HG02759 (cell line): ENCODE results near the gene CPA4.

Experiments
- ATAC-seq: cut with Tn5 transposase; IDR thresholded peaks from one replicate; pipeline ENCODE4 v1.9.1; 2021; ENCODE audit warnings: mild to moderate bottlenecking, moderate library complexity; ENCODE audit not compliant: unreplicated experiment

Gene CPA4

DNA sequence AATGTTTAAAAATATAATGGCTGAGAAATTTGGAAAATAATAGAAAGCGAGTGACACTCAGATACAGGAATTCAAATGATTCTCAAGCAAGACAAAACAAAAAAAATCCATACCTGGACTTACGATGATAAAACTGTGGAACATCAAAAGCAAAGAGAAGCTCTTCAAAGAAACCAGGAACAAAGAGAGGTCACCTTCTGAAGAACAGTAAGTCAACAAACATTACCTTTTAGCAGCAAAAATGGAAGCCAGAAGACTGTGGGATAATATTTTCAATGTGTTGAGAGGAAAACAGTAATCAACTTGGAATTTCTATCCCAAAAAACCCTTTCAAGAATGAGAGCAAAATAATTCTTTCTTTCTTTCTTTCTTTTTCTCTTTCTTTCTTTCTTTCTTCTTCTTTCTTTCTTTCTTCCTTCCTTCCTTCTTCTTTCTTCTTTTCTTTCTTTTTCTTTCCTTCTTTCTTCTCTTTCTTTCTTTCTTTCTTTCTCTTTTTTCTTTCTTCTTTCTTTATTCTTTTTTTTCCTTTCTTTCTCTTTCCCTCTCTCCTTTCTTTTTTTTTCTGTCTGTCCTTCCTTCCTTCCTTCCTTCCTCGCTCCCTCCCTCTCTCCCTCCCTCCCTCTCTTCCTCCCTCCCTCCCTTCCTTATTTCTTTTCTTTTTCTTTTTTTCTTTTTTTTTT is 49.9 kb downstream of the CPA4 start:
- no peak for ATAC-seq

DNA sequence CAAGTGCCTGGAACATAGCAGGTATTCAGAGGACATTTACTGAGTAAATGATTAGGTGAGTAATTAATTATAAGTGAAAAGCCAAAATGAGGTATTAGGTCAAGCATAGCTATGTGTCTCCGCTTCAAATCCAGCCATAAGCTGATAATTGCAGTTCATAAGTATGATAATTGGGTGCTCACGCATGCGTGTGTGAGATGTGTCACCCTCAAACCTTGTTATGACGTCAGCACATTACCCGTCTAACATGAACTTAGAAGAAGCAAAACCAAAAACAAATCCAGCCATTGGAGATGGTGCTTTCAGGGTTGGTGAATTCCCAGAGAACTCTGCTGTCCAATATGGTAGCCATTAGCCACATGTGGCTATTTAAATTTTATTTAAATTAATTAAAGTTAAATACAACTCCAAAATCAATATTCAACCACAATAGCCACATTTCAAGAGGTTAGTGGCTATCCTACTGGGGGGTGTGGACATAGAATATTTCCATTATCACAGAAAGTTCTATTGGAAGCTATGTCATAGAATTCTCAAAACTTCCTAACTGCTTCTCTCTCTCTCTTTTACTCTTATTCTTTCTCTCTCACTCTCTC is 51.4 kb downstream of the CPA4 start, which contains the start of gene CPA5:
Gene CPA5 (plus strand): TSS at position 546 of the 596 bp plus-strand sequence. CDS start 1,670 bp downstream, outside the sequence.
- no peak for ATAC-seq

DNA sequence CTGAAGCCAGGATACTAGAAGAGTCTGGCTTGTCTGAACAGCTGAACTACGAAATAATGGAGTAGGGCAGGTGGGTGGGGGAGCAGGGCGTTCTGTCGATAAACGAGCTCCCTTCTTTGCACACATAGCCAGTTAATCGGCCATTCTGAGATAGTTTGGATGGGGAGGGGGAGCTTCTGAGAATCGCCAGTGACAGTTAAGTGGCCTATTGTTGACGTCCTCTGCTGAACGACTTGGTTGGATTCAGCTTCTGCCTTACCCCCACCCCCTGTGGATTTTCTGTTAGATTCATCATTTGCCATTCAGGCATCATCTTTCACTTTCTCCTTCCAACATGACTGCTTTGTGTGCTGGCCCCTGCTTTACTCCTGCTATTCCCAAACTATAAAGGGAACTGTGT is 52.2 kb downstream of the CPA4 start:
- no peak for ATAC-seq

DNA sequence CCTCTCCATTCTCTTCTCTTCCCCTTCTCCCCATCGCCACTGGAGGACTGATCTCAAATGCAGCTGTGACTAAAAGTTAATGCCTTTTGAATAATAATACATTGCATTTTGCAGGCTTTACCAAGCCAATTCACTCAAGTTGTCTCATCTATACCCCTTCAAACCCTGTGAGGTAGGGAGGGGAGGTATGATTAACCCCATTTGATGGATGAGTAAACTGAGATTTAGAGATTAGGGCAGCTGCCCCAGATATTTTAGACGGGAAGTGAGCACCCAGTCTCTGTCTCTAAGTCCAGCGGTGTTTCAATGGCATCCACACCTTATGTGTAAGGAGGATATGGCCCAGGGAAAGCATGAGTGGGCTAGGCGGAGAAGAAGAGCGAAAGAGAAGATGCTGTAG is 52.8 kb downstream of the CPA4 start:
- ATAC-seq = no peak

DNA sequence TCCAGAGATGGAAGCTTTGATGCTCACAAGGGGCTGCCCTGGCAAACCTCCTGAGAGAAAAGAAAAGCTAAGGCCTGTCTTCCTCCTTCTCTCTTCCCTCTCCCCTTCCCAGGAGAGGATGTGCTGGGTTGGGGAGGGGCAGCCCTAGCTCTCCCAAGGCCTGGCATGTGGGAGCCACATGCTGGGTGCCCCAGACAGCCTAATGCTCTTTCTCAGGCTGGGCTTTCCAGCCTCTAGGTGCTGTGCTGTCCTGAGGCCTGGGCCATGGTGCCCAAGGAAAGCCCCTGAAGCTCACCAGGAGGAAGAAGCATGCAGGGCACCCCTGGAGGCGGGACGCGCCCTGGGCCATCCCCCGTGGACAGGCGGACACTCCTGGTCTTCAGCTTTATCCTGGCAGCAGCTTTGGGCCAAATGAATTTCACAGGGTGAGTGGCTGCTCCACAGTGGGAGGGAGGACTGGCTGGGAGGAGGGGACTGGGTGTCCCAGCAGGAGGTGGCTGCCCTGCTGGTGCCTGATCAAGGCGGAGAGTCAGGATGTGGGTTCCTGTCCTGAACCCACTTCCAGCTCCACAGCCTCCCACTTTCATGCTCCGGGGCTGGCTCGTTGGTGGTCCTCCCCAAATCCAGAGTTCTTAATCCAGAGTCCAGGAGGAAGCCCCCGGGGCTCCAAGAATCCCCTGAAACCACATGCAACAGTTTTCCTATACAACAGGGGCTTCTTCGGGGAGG is 53.4 kb downstream of the CPA4 start:
- no peak for ATAC-seq

DNA sequence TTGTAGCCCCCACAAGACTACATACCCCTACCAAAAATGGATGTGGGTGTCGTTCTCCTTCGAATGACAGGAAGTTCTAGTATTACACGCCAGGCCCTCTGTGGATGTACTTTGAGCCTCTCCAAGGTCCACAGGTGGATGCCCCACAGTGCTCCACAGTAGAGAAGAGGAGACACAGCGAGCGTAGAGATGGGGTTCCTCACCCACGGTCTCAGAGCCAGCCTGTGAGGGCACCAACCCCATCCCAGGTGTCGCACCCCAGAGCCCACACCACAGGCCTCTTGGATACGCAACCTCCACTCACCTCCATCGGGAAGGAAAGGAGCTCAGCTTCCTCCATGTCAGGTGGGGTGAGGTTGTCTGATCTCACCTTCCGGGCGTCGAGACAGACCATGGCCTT is 54.0 kb downstream of the CPA4 start:
- ATAC-seq = no peak

DNA sequence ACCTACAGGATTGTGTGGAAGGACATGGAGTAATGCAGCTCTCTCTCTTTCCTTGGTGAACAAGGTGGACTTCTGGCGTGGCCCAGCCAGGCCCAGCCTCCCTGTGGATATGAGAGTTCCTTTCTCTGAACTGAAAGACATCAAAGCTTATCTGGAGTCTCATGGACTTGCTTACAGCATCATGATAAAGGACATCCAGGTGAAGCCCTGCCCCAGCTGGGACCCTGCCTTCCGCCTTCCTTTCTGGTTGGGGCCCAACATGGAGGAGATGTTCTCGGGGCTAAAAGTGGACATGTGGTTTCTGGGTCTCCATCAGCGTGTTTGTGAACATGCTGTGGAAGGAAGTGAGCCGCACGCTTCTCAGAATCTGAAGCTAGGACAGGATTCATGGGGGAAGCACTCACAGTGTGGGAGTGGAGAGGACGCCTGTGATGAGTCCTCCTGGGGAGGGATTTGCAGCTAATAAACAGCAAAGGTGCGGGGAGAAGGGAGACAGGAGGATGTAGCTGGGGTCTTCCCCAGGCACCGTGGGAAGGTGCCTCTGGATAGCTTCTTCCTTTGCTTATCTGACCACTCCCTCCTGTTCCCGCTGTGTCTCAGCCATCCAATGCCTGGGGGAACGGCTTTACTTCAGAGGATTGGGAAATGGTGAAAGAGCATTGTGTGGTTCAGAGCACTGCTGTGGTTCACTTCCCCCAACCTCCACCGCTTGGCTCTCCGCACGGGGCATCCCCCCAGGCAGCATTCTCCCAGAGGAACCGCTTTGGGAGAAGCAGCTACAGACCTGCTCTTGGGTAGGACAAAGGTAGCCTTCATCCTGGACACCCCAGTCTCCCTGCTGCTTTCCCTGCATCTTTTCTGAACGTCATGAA is 57.2 kb downstream of the CPA4 start:
- ATAC-seq = no peak

DNA sequence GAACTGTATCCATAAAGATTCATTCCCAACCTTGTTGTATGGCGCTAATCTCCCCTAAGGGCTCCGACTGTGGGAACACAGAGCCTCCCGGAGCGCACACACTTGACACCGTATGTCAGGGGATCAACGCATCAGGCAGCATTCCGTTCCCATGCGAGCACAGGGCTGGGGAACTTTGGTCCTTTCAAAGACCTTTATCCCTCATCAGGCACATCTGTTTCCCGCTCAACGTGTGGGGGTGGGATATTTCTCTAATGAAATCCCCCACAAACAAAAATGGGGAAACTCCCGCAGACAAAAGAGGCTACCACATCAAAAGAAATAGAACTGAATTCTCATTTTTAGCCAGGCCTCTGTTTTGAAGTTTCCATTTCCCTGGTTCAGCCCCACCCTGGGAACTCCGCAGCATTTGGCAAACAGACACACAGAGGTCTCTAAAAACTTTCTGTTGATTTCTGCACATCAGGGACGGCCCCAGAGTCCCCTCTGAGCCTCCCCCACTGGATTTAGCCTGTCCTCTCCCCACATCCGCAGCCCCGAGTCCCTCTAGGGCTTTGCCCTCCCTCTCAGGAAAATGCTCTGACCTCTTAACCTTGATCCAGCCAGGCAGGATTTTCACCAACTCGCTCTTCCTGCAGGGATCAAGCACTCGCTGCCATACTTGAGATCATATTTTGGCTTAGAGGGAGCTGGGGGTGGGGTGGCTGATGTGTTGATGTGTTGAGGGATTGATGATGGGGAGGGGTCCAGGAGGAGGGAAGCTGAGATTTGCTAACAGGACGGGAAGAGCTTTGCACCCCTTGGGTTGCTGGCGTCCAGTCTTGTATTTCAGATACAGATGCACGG is 58.2 kb downstream of the CPA4 start:
- ATAC-seq = no peak

DNA sequence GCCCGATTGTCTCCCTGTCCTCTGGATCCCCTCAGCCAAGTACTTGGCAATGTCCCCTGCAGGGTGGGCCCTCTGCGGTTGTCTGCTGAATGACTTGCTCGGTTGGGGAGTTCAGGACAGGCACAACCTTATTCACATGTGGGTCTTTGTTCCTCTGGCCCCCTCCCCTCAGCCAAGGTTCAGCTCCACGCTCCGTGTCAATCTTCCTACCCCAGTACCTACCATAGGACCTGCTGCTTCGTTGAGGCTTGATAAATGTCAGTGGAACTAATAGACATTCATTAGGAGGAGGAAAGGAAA is 58.8 kb downstream of the CPA4 start:
- no peak for ATAC-seq

DNA sequence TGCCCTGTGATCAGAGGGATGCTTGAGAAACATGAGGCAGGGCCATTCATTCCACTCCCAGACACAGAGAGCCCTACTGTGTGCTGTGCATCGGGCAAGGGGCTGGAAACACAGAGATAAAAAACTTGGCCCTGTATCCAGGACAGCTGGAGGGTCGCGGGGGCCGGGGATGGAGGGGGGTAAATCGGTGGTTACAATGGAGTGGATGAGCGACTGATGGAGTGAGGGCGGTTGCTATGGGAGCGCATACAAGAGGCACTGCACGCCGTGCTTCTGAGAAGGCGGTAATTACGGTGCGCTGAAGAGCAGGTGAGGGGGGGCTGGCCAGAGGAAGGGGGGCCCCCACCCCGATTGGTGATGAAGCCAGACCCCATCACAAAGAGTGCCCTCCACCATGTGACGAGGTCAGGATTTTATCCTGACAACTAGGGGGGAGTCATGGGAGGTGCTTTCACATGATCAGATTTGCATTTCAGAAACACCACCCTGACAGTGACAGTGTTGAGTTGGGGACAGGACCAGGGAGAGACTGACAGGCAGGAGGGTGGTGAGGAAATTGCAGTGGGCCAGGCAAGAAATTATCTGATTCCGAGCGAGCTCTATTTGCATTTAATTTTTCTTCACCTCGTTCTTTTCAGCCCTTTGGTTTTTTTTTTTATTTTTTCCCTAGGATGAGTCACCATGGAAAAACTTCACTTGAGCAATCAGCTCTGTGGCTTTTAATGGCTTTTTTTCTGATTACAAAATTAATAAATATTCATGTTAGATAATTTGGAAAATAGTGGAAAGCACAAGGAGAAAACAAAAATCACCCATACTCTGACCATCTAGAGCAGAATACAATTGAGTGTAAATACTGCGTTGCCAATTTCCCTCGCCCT is 59.5 kb downstream of the CPA4 start:
- ATAC-seq = no peak

DNA sequence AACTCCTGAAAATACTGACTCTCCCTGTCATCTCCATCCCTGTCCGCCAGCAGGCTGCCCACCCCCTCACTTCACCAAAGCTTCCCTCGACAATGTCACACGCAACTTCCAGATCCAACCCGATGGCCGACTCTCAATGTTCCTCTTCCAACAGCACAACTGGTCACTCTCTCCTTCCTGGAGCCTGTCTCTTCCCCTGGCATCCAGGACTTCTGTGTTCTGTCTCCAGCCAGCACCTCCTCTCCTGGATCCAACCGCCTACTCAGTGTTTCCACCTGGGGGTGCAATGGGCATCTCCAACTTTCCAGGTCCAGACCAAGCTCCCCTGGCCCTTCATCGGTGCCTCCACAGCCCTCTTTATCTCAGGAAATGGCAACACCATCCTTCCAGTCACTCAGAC is 60.2 kb downstream of the CPA4 start:
- ATAC-seq = no peak

DNA sequence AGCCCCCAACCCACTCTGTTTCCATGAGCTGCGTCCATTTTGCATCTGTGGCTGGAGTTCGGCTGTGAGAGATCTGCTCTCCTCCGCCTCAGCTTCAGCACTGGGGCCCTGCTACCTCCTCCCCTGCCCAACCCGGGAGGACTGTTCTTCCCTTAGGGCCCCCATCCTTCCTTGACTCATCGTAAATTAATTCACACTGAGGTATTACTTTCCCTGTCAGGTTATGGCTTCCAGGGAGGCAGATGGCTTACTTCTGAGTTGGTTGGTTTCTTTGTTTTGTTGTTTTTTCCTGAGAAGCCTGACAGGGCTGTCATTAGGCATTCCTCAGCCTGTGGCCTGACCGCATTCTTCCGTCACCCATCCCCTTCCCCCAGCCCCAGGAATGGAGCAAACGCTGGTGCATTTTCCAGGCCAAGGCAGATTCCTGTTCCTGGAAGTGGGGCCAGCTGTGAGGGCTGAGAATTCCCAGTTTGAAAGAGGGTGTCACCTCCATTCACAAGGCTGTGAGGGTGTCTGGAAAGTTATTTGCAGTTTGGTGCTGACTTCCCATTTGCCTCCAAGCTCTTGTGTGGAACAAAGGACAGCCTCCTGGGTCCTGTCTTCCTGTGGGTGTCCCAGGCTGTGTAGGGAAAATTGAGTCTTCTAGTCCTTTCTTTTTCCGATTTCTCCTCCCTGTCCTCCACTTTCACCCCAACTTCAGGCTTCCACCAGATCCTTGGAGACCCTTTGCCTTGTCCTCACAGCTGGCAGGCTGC is 63.3 kb downstream of the CPA4 start:
- no peak for ATAC-seq

DNA sequence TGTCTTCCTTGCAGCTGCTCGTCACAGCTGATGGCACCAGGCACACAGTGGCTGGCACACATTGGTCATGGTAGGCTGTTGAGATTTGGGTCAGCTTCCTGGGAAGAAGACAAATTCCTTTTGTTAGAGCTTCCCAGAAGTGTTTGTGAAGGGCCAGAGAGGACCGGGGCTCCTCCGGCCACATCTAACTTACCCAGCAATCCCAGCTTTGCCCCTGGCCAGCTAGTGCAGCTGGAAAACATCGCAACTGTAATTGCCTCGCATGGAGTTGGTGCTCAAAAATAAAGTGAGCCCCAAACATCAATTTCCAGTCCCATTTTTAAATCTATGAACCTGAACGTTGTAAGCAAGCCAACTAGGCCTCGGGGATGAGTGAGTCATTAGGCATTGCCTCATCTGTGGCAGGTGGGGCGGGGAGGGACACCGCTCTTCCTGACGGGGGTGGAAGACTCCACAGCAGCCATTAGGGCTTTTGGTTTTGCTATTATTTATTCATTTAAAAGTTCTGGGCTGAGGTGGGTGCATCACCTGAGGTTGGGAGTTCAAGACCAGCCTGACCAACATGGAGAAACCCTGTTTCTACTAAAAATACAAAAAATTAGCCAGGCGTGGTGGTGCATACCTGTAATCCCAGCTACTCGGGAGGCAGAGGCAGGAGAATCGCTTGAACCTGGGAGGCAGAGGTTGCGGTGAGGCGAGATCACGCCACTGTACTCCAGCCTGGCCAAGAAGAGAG is 64.1 kb downstream of the CPA4 start:
- ATAC-seq = no peak

DNA sequence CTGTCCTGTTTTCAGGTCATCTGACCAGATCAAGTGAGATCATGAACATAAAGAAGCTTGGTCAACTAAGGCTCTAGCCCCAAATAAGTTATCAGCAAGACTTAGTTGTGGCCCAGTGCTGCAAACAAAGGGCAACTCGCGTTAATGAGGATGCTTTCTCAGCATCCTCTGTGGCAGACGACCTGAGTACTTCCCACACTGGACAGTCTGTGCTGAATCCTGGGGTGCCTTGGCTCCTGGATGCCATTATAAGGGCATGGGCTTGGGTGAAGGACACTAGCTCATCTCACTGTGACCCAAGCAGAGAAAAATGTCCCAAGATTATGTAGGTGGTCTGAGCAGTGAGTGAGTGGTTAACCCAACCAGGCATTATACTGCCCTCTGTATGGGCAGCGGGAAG is 65.5 kb downstream of the CPA4 start:
- no peak for ATAC-seq

DNA sequence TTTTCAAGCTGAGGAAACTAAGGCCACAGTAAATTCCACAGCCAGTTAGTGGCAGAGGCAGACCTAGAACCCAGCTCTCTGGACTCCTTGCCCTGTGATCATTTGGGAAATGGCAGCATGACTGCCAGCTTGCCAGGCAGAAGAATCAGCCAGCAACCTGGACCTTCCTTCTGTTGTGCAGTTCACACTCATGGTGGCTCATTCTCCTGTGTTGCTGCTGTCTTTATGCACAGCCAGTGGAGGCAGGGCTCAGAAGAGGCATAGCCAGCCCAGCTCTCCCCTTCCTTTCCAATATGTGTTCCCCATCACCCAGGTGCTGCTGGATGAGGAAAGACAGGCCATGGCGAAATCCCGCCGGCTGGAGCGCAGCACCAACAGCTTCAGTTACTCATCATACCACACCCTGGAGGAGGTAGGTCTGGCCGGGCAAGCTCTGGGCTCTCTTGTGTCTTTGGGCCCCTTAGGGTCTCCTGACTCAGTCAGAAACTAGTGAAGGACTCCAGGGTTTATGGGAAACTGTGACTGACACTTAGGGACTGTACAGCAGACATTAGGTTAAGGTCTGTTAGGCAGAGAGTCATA is 66.4 kb downstream of the CPA4 start:
- no peak for ATAC-seq

DNA sequence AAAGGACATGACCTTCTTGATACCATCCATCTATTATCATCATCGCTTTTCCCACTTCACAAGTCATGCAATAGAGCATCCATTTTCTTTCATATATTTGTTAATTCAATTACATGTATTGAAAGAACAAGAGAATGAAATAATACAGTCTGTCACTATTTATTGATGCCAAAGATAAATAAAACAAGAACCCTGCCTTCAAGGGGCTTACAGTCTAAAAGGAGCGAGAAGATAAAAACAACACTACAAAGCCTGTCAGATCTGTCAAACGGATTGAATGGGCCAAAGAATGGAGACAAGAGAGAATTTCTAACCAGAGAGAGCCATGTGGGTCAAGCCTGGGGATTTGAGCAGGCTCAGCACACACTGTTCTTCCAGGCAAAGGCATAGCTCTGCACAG is 67.6 kb downstream of the CPA4 start:
- no peak for ATAC-seq

DNA sequence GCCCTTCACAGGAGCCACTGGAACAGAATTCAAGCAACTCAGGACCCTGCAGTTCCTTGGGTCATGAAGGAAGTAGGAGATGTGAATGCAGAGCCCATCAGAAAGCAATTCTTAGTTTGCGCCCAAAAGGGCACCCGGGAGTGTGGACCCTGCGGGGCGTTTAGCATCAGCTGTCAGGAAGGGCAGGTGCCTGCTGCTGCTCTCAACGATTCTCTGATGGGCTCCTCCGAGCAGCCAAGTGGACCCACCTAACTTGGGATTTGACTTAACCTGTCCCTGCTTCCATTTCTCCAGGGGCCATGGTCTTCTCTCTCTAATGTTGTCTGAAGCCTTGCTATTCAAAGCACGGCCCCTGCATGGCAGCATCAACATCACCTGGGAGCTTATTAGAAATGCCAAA is 68.7 kb downstream of the CPA4 start:
- ATAC-seq = no peak
